Gastroesophageal sphincter (tissue), 4 donors: ENCODE results near the gene MMP7. TPM values are rescaled to one million over a fixed set of nuclear protein-coding genes. Genes with fewer than 3 reads are reported as not detected.
"Not testable (repeated sequence)": the region's sequence is repeated elsewhere in the genome, so short reads cannot be mapped to it uniquely, and the experiment has no call there.

Source experiments
- ATAC-seq: fragments of 150-250 bp; one replicate; pipeline ENCODE4 v1.9.1; 2016; ENCODE audit warnings: mild to moderate bottlenecking, moderate library complexity
- H3K27ac ChIP-seq, 4 donors: fragments of 200-600 bp; sonication (generic) in 3 of 4; 1 replicate in 3 of 4; 2 replicates in 1 of 4; pipeline ENCODE4 v1.5.1; 2016 to 2019
- H3K27me3 ChIP-seq: fragments of 200-600 bp; sonication (generic); one replicate; pipeline ENCODE4 v1.5.1; 2019
- H3K36me3 ChIP-seq, 2 donors: fragments of 200-600 bp; sonication (generic); one replicate each; pipeline ENCODE4 v1.5.1; 2019; ENCODE audit warnings: control low read depth in 1 of 2
- H3K4me1 ChIP-seq, 3 donors: fragments of 200-600 bp; sonication (generic); 1 replicate in 2 of 3; 2 replicates in 1 of 3; pipeline ENCODE4 v1.5.1; 2016 to 2019; ENCODE audit warnings: control low read depth in 2 of 3
- H3K4me3 ChIP-seq, 2 donors: fragments of 200-600 bp; sonication (generic); one replicate each; pipeline ENCODE4 v1.5.1; 2019; ENCODE audit warnings: mild to moderate bottlenecking in 1 of 2, moderate library complexity in 1 of 2
- H3K9me3 ChIP-seq, 3 donors: fragments of 200-600 bp; sonication (generic); one replicate each; pipeline ENCODE4 v1.5.1; 2017 to 2019; ENCODE audit warnings: control low read depth in 2 of 3
- CTCF ChIP-seq, 4 experiments: fragments of 200-600 bp in 2 of 4; fragments of 450-650 bp in 2 of 4; sonication (generic) in 1 of 4; IDR thresholded peaks; one replicate each; pipeline ENCODE4 v1.5.1; 2017 to 2019; ENCODE audit warnings: antibody characterized with exemption in 4 of 4, mild to moderate bottlenecking in 2 of 4, moderate library complexity in 2 of 4
- EP300 ChIP-seq: sonication (generic); formaldehyde crosslinking; IDR thresholded peaks from one replicate; pipeline ENCODE4 v1.6.1; 2017; ENCODE audit warnings: antibody characterized with exemption, mild to moderate bottlenecking
- POLR2A ChIP-seq, 2 donors: fragments of 450-650 bp; IDR thresholded peaks; one replicate each; pipeline ENCODE4 v1.6.1; 2017; ENCODE audit warnings: antibody characterized with exemption in 2 of 2, mild to moderate bottlenecking in 2 of 2, moderate library complexity in 1 of 2
- POLR2AphosphoS5 ChIP-seq: sonication (generic); formaldehyde crosslinking; IDR thresholded peaks from one replicate; pipeline ENCODE4 v1.6.1; 2017; ENCODE audit warnings: antibody characterized with exemption
- WGBS, 2 donors: methylation state at CpG; one replicate each; pipeline ENCODE4 v1.1.5; 2018; ENCODE audit warnings: low coverage in 1 of 2; 5-methylcytosine and 5-hydroxymethylcytosine counted together
- total RNA-seq, 4 donors: library from RNA; depleted of rRNA; stranded (reverse); fragments of >200 nt; gene quantifications; one replicate each; pipeline ENCODE4 v1.1.0, GENCODE V29; 2016

The MMP7 gene
- total RNA-seq, 4 donors from 2014 or later: 36.7 TPM; not detected in 3

GRCh38 chr11:102513869-102514268, 16.7 kb downstream of the MMP7 start:
- H3K9me3 ChIP-seq: no peaks in the 10 kb centered on the region
- no peak for ATAC-seq
- no peak for TF ChIP-seq POLR2AphosphoS5
- no peak for TF ChIP-seq POLR2A (IDR thresholded peaks at IDR 0.05)
- no peak for TF ChIP-seq CTCF (IDR thresholded peaks at IDR 0.05)
- TF ChIP-seq EP300: no peak
- H3K27ac ChIP-seq: no peak overlapping the region
- H3K27me3 ChIP-seq: no peaks in the 10 kb centered on the region
- WGBS, 2 donors: 18 to 26% methylated on average over 3 of the region's 3 CpGs
- no peaks in the 10 kb centered on the region for H3K36me3 ChIP-seq
- no peak overlapping the region for H3K4me3 ChIP-seq
- H3K4me1 ChIP-seq: no peaks in the 10 kb centered on the region

- no peak for ATAC-seq
- TF ChIP-seq POLR2A (IDR thresholded peaks at IDR 0.05): no peak
- no peak for TF ChIP-seq POLR2AphosphoS5
- no peak for TF ChIP-seq CTCF (IDR thresholded peaks at IDR 0.05)
- TF ChIP-seq EP300: no peak
These were observed 20.0 kb downstream of the MMP7 start for GRCh38 chr11:102510439-102511135.

GRCh38 chr11:102502831-102503230, 27.7 kb downstream of the MMP7 start:
- peaks cover 0 to 13% (median 0%) of the 10 kb centered on the region in 3 donors for H3K4me1 ChIP-seq
- not testable (repeated sequence) for H3K27ac ChIP-seq, H3K4me3 ChIP-seq, H3K9me3 ChIP-seq, H3K36me3 ChIP-seq, H3K27me3 ChIP-seq, ATAC-seq
- 88 to 100% methylated on average over 2 to 3 of the region's 3 CpGs for WGBS, 2 donors

More at GRCh38 chr11:102510439-102511135, 20.0 kb downstream of the MMP7 start:
- H3K27ac ChIP-seq: no peak overlapping the region
- H3K4me3 ChIP-seq: no peak overlapping the region
- H3K4me1 ChIP-seq: no peaks in the 10 kb centered on the region
- H3K36me3 ChIP-seq: no peaks in the 10 kb centered on the region
- no peaks in the 10 kb centered on the region for H3K9me3 ChIP-seq
- H3K27me3 ChIP-seq: no peaks in the 10 kb centered on the region
- 87 to 97% methylated on average over 3 to 4 of the region's 5 CpGs for WGBS, 2 donors

- 45 to 51% methylated on average over 2 of the region's 2 CpGs for WGBS, 2 donors
- H3K36me3 ChIP-seq: no peaks in the 10 kb centered on the region
These were observed 29.7 kb downstream of the MMP7 start for GRCh38 chr11:102500829-102501228.

GRCh38 chr11:102499931-102500330, 30.6 kb downstream of the MMP7 start:
- Histone ChIP-seq H3K27me3 (no peaks in the 10 kb centered on the region), H3K27ac (no peak overlapping the region), H3K4me1 (peaks cover 0 to 20% (median 0%) of the 10 kb centered on the region in 3 donors), H3K9me3 (no peaks in the 10 kb centered on the region), H3K4me3 (no peak overlapping the region), H3K36me3 (no peaks in the 10 kb centered on the region)
- 7 to 17% methylated on average over 2 of the region's 2 CpGs for WGBS, 2 donors
- no peak for ATAC-seq
- TF ChIP-seq CTCF (IDR thresholded peaks at IDR 0.05): no peak
- no peak for TF ChIP-seq POLR2A (IDR thresholded peaks at IDR 0.05)
- TF ChIP-seq EP300: no peak
- TF ChIP-seq POLR2AphosphoS5: no peak

More at GRCh38 chr11:102500829-102501228, 29.7 kb downstream of the MMP7 start:
- Histone ChIP-seq H3K27me3 (no peaks in the 10 kb centered on the region), H3K27ac (no peak overlapping the region), H3K4me1 (peaks cover 0 to 13% (median 0%) of the 10 kb centered on the region in 3 donors), H3K9me3 (no peaks in the 10 kb centered on the region), H3K4me3 (no peak overlapping the region)
- TF ChIP-seq EP300 (no peak), POLR2AphosphoS5 (no peak), CTCF (IDR thresholded peaks at IDR 0.05) (no peak), POLR2A (IDR thresholded peaks at IDR 0.05) (no peak)
- no peak for ATAC-seq
